HCT116 (cell line): ENCODE data around the gene INO80C. TPM values are rescaled to one million over a fixed set of nuclear protein-coding genes. Genes with fewer than 3 reads are reported as not detected.

Experiments used
- ATAC-seq: fragments of 200-7000 bp; cut with Tn5 transposase; 2 replicates; pipeline ENCODE4 v1.9.1; 2020; ENCODE audit warnings: mild to moderate bottlenecking, moderate library complexity
- BruUV-seq: library from RNA; stranded (reverse); fragments of 400-500 nt; replicated peaks from 2 replicates; lab custom pipeline; 2021; lab: Mats Ljungman, UMichigan
- CTCF ChIA-PET: fragments of 300-600 bp; sonication (Branson Sonifier 250); formaldehyde crosslinking; loops from one replicate; lab custom pipeline; 2021; ENCODE audit warnings: antibody characterized with exemption; lab: Charles Lee
- POLR2A ChIA-PET: fragments of 300-600, 350-600 bp; sonication (Branson Sonifier 250); formaldehyde crosslinking; loops from one replicate; lab custom pipeline; 2021; ENCODE audit warnings: antibody characterized with exemption; lab: Charles Lee
- RAD21 ChIA-PET, 2 experiments: fragments of 300-600 bp; sonication (Branson Sonifier 250); formaldehyde crosslinking; loops; one replicate each; lab custom pipeline; 2023; ENCODE audit warnings: low total read pairs in 2 of 2; ENCODE audit not compliant: uncharacterized antibody in 2 of 2, unreplicated experiment in 2 of 2, low non-redundant PET in 1 of 2; lab: Charles Lee
- DNase-seq: peaks from one replicate; pipeline ENCODE4 v3.0.0-alpha.2; 2010; ENCODE audit warnings: low read depth, low spot score
- H2AFZ ChIP-seq: fragments of 200-600 bp; shearing (Covaris generic), sonication (generic); 2 replicates; pipeline ENCODE4 v1.6.1; 2017; ENCODE audit warnings: low read depth, mixed run types, mixed read lengths, antibody characterized with exemption, low read length; ENCODE audit not compliant: poor library complexity, severe bottlenecking
- H3K27ac ChIP-seq: 2 replicates; pipeline ENCODE4 v1.5.1; 2012; ENCODE audit warnings: low read depth, low read length
- H3K27me3 ChIP-seq: fragments of 200-600 bp; sonication (generic); 2 replicates; pipeline ENCODE4 v1.6.1; 2016; ENCODE audit warnings: mixed run types, low read length, mixed read lengths; ENCODE audit not compliant: insufficient read depth
- H3K36me3 ChIP-seq, 2 experiments: fragments of 200-500 bp in 1 of 2; fragments of 200-600 bp in 1 of 2; sonication (Bioruptor generic) in 1 of 2; sonication (generic) in 1 of 2; 2 replicates each; pipeline versions ENCODE4 v1.5.1 to v1.6.1; 2014 to 2016; ENCODE audit warnings: low read length in 2 of 2, inconsistent platforms in 1 of 2, mixed read lengths in 1 of 2, mixed run types in 1 of 2; ENCODE audit not compliant: insufficient read depth in 2 of 2, control insufficient read depth in 1 of 2
- H3K4me1 ChIP-seq, 2 experiments: fragments of 200-600 bp in 1 of 2; sonication (generic) in 1 of 2; 2 replicates each; pipeline versions ENCODE4 v1.5.1 to v1.6.1; 2012 to 2017; ENCODE audit warnings: low read length in 2 of 2, inconsistent platforms in 1 of 2, mild to moderate bottlenecking in 1 of 2, mixed read lengths in 1 of 2, mixed run types in 1 of 2, moderate library complexity in 1 of 2; ENCODE audit not compliant: insufficient read depth in 2 of 2, control insufficient read depth in 1 of 2
- H3K4me2 ChIP-seq: fragments of 200-600 bp; sonication (generic); 2 replicates; pipeline ENCODE4 v1.6.1; 2017; ENCODE audit warnings: mixed run types, low read length, mixed read lengths
- H3K4me3 ChIP-seq, 2 experiments: fragments of 200-600 bp in 1 of 2; sonication (generic) in 1 of 2; replicated peaks in 1 of 2; 2 replicates each; pipeline ENCODE4 v1.5.1; 2011 to 2016; ENCODE audit warnings: low read length in 2 of 2, control low read depth in 1 of 2, low read depth in 1 of 2, mild to moderate bottlenecking in 1 of 2, mixed read lengths in 1 of 2, mixed run types in 1 of 2
- H3K79me2 ChIP-seq: fragments of 200-600 bp; sonication (generic); 2 replicates; pipeline ENCODE4 v1.6.1; 2017; ENCODE audit warnings: mild to moderate bottlenecking, mixed run types, low read length, moderate library complexity, mixed read lengths; ENCODE audit not compliant: insufficient read depth
- H3K9ac ChIP-seq: fragments of 200-600 bp; sonication (generic); 2 replicates; pipeline ENCODE4 v1.6.1; 2016; ENCODE audit warnings: low read length, mixed read lengths
- H3K9me2 ChIP-seq: fragments of 200-600 bp; sonication (generic), shearing (Covaris generic); 2 replicates; pipeline ENCODE4 v1.6.1; 2017; ENCODE audit warnings: mixed run types, mild to moderate bottlenecking, moderate library complexity; ENCODE audit not compliant: insufficient read depth
- H3K9me3 ChIP-seq, 2 experiments: fragments of 200-500 bp in 1 of 2; fragments of 200-600 bp in 1 of 2; sonication (Bioruptor generic) in 1 of 2; sonication (generic) in 1 of 2; 2 replicates each; pipeline ENCODE4 v1.6.1; 2014 to 2017; ENCODE audit warnings: low read length in 2 of 2, mixed read lengths in 2 of 2, inconsistent platforms in 1 of 2, low read depth in 1 of 2, mild to moderate bottlenecking in 1 of 2, mixed run types in 1 of 2, moderate library complexity in 1 of 2; ENCODE audit not compliant: control insufficient read depth in 1 of 2, insufficient read depth in 1 of 2
- H4K20me1 ChIP-seq: fragments of 200-600 bp; sonication (generic), shearing (Covaris generic); 2 replicates; pipeline ENCODE4 v1.6.1; 2017; ENCODE audit warnings: mixed run types, mild to moderate bottlenecking, moderate library complexity; ENCODE audit not compliant: insufficient read depth
- CEBPB ChIP-seq: IDR thresholded peaks from 2 replicates; pipeline ENCODE4 v1.6.1; 2012; ENCODE audit warnings: low read depth
- EGR1 ChIP-seq: IDR thresholded peaks from 2 replicates; pipeline ENCODE4 v1.6.1; 2012; ENCODE audit warnings: low read depth
- ELF1 ChIP-seq: IDR thresholded peaks from 2 replicates; pipeline ENCODE4 v1.6.1; 2012; ENCODE audit warnings: low read depth, borderline replicate concordance
- EZH2 ChIP-seq: fragments of 200-600 bp; sonication (generic); IDR thresholded peaks from 2 replicates; pipeline ENCODE4 v1.6.1; 2017; ENCODE audit warnings: antibody characterized with exemption, mixed run types
- EZH2phosphoT487 ChIP-seq: fragments of 200-600 bp; IDR thresholded peaks from 2 replicates; pipeline ENCODE4 v1.6.1; 2018; ENCODE audit warnings: antibody characterized with exemption, borderline replicate concordance
- POLR2A ChIP-seq: IDR thresholded peaks from 2 replicates; pipeline ENCODE4 v1.7.0; 2011; ENCODE audit warnings: borderline replicate concordance; ENCODE audit not compliant: insufficient read depth, insufficient read length; ENCODE audit errors: extremely low read depth
- POLR2AphosphoS5 ChIP-seq: IDR thresholded peaks from 2 replicates; pipeline ENCODE4 v1.6.1; 2011; ENCODE audit warnings: mild to moderate bottlenecking, low read depth, low read length, moderate library complexity
- SIN3A ChIP-seq: IDR thresholded peaks from 2 replicates; pipeline ENCODE4 v1.6.1; 2012; ENCODE audit warnings: low read depth
- TCF7L2 ChIP-seq: IDR thresholded peaks from 2 replicates; pipeline ENCODE4 v1.7.0; 2011; ENCODE audit warnings: borderline replicate concordance, inconsistent platforms; ENCODE audit not compliant: insufficient read depth, insufficient read length; ENCODE audit errors: extremely low read depth
- YY1 ChIP-seq: IDR thresholded peaks from 2 replicates; pipeline ENCODE4 v1.6.1; 2011; ENCODE audit warnings: low read length, low read depth, moderate library complexity, mild to moderate bottlenecking; ENCODE audit not compliant: insufficient replicate concordance; ENCODE audit errors: extremely low read depth
- ZBTB33 ChIP-seq: IDR thresholded peaks from 2 replicates; pipeline ENCODE4 v1.6.1; 2011; ENCODE audit warnings: mild to moderate bottlenecking, low read length, moderate library complexity; ENCODE audit not compliant: insufficient replicate concordance; ENCODE audit errors: extremely low read depth
- ZFX ChIP-seq: fragments of 450-650 bp; IDR thresholded peaks from 2 replicates; pipeline ENCODE4 v1.6.1; 2017
- ZNF274 ChIP-seq: fragments of 200-500 bp; sonication (Bioruptor generic); IDR thresholded peaks from 2 replicates; pipeline ENCODE4 v1.6.1; 2014; ENCODE audit warnings: mild to moderate bottlenecking, low read depth, low read length, inconsistent platforms
- intact Hi-C: fragments of 100-400 bp; cut with micrococcal nuclease; formaldehyde crosslinking; loops from 2 replicates; pipeline ENCODE4 v1.10.0; 2022
- total RNA-seq: library from RNA; stranded (reverse); gene quantifications from one replicate; pipeline ENCODE4 v1.2.1, GENCODE V29; 2021; ENCODE audit not compliant: unreplicated experiment

Gene INO80C
- total RNA-seq, 1 experiment from 2014 or later, result 30.7 TPM

GRCh38 chr18:35477497-35477896 is 20.3 kb downstream of the INO80C start (continued):
- TF ChIP-seq ZNF274 (no peak), SIN3A (no peak), YY1 (no peak), EZH2phosphoT487 (no peak), CEBPB (no peak)

GRCh38 chr18:35474884-35475283 is 22.9 kb downstream of the INO80C start:
- intact Hi-C loops, result no loop called here
- Histone ChIP-seq H2AFZ (no peak overlapping the region), H3K4me2 (no peak overlapping the region), H3K27me3 (no peaks in the 10 kb centered on the region), H3K4me3 (no peak overlapping the region), H3K9ac (no peak overlapping the region), H3K9me2 (no peaks in the 10 kb centered on the region), H3K36me3 (no peaks in the 10 kb centered on the region; a peak in 1 of 4 replicates), H4K20me1 (no peaks in the 10 kb centered on the region), H3K4me1 (peaks cover 25% of the 10 kb centered on the region in 2 experiments), H3K27ac (no peak overlapping the region), H3K9me3 (no peaks in the 10 kb centered on the region), H3K79me2 (no peaks in the 10 kb centered on the region)
- ChIA-PET CTCF (no interaction called here), POLR2A (no interaction called here), RAD21 (no interaction called here)
- DNase-seq, result no peak
- TF ChIP-seq ELF1 (no peak), POLR2AphosphoS5 (no peak), SIN3A (no peak)
- no peak for ATAC-seq
- no TSS peak for BruUV-seq

GRCh38 chr18:35473562-35473961 is 24.2 kb downstream of the INO80C start:
- CTCF ChIA-PET, result no interaction called here
- intact Hi-C loops, result no loop called here
- Histone ChIP-seq H2AFZ (no peak overlapping the region), H3K9ac (no peak overlapping the region), H3K27ac (no peak overlapping the region), H3K9me3 (no peaks in the 10 kb centered on the region), H3K79me2 (no peaks in the 10 kb centered on the region), H3K4me3 (no peak overlapping the region), H3K4me2 (no peak overlapping the region), H3K27me3 (no peaks in the 10 kb centered on the region), H3K4me1 (peaks cover 12 to 15% of the 10 kb centered on the region in 2 experiments), H4K20me1 (no peaks in the 10 kb centered on the region), H3K36me3 (no peaks in the 10 kb centered on the region; a peak in 1 of 4 replicates), H3K9me2 (no peaks in the 10 kb centered on the region)
- RAD21 ChIA-PET, result no interaction called here
- POLR2A ChIA-PET, result interaction anchor here (1.1 kb wide), 1 partner anchor 10 kb away, joined by 3 read pairs; no protein-coding TSS in a partner anchor
- TF ChIP-seq EZH2phosphoT487 (no peak), EGR1 (no peak), ZFX (no peak), POLR2A (no peak), ZBTB33 (no peak), TCF7L2 (no peak), EZH2 (no peak)
- DNase-seq, result no peak
- BruUV-seq, result no TSS peak
- ATAC-seq, result no peak
